HG02642 (cell line): Measurements from ENCODE around the gene ECEL1.
"Not testable (repeated sequence)": the region's sequence is repeated elsewhere in the genome, so short reads cannot be mapped to it uniquely, and the experiment has no call there.

Experiments
- ATAC-seq: cut with Tn5 transposase; IDR thresholded peaks from one replicate; pipeline ENCODE4 v1.9.1; 2021; ENCODE audit warnings: mild to moderate bottlenecking; ENCODE audit not compliant: unreplicated experiment, poor library complexity

The ECEL1 gene

GRCh38 chr2:232444409-232445148 is 43.1 kb downstream of the ECEL1 start:
- no peak for ATAC-seq

- not testable (repeated sequence) for ATAC-seq
These were observed 43.8 kb downstream of the ECEL1 start for GRCh38 chr2:232443669-232444408.

GRCh38 chr2:232443047-232443446 is 44.6 kb downstream of the ECEL1 start:
- ATAC-seq, result not testable (repeated sequence)

- ATAC-seq, result not testable (repeated sequence)
These were observed 45.2 kb downstream of the ECEL1 start for GRCh38 chr2:232442431-232442830.

GRCh38 chr2:232441922-232442321 is 45.7 kb downstream of the ECEL1 start:
- ATAC-seq, result not testable (repeated sequence)

GRCh38 chr2:232441147-232441651 is 46.4 kb downstream of the ECEL1 start:
- ATAC-seq, result no peak

GRCh38 chr2:232440220-232441018 is 47.2 kb downstream of the ECEL1 start:
- peak; percentile 66 for ATAC-seq

- no peak for ATAC-seq
These were observed 47.9 kb downstream of the ECEL1 start for GRCh38 chr2:232439758-232440135.

- ATAC-seq, result no peak
These were observed 48.5 kb downstream of the ECEL1 start for GRCh38 chr2:232438951-232439757.

GRCh38 chr2:232438091-232438490 is 49.5 kb downstream of the ECEL1 start:
- no peak for ATAC-seq

GRCh38 chr2:232437195-232437571 is 50.5 kb downstream of the ECEL1 start:
- ATAC-seq, result no peak

GRCh38 chr2:232436381-232437194 is 51.0 kb downstream of the ECEL1 start:
- no peak for ATAC-seq

GRCh38 chr2:232435805-232436204 is 51.8 kb downstream of the ECEL1 start:
- ATAC-seq, result no peak

GRCh38 chr2:232435375-232435648 is 52.3 kb downstream of the ECEL1 start:
- ATAC-seq, result no peak

GRCh38 chr2:232434563-232435374 is 52.9 kb downstream of the ECEL1 start:
- no peak for ATAC-seq

GRCh38 chr2:232434091-232434490 is 53.5 kb downstream of the ECEL1 start:
- no peak for ATAC-seq

GRCh38 chr2:232433622-232434021 is 54.0 kb downstream of the ECEL1 start:
- ATAC-seq, result not testable (repeated sequence)

GRCh38 chr2:232432598-232433184 is 54.9 kb downstream of the ECEL1 start:
- no peak for ATAC-seq
